ENCODE results near the gene SDCCAG8. TPM values are rescaled to one million over a fixed set of nuclear protein-coding genes. Genes with fewer than 3 reads are reported as not detected.

SDCCAG8 gene
- total and polyA plus RNA-seq, 2 of the 8 experiments (the other 6 are each of a cell fraction or from before 2014, with no cell fraction given) = 15.6 to 21.0 TPM

GRCh38 chr1:243250102-243250501 is 5.7 kb upstream of the SDCCAG8 start:
- Histone ChIP-seq H3K36me3 (ENCODE audit: control insufficient read depth in 2 of 4, insufficient read depth in 4 of 4, low read length in 3 of 4) (no peaks in the 10 kb centered on the region), H3K9me3 (ENCODE audit: insufficient read depth in 2 of 2, low read depth in 1 of 2, low read length in 1 of 2) (no peaks in the 10 kb centered on the region)
- POLR2A ChIA-PET (ENCODE audit: partially characterized antibody) = no interaction called here

More at GRCh38 chr1:243250102-243250501, 5.7 kb upstream of the SDCCAG8 start:
- H3K79me1 ChIP-seq (ENCODE audit: low read depth, low read length) = no peaks in the 10 kb centered on the region
- no peak overlapping the region for H3K23ac ChIP-seq (ENCODE audit: insufficient read length)
- no peak overlapping the region for H3K4me3 ChIP-seq (ENCODE audit: extremely low read depth in 1 of 4, insufficient read depth in 2 of 4, low read depth in 3 of 4, low read length in 4 of 4)
- H2BK5ac ChIP-seq (ENCODE audit: low read depth, low read length) = no peak overlapping the region
- no peak for TF ChIP-seq SIRT6 (IDR thresholded peaks at IDR 0.05; ENCODE audit: low read length)
- no peak for TF ChIP-seq CTCF (IDR thresholded peaks at IDR 0.05; ENCODE audit: control extremely low read depth in 1 of 3, insufficient read depth in 1 of 3, low read depth in 1 of 3, low read length in 3 of 3)
- no peak for TF ChIP-seq TEAD4 (IDR thresholded peaks at IDR 0.05; ENCODE audit: low read depth, low read length)
- TF ChIP-seq BACH1 (IDR thresholded peaks at IDR 0.05; ENCODE audit: low read length) = no peak
- peaks cover 3 to 5% of the 10 kb centered on the region in 2 experiments for H4K20me1 ChIP-seq (replicated peaks in 1 of 2; ENCODE audit: control insufficient read depth in 1 of 2, insufficient read depth in 2 of 2, low read length in 2 of 2)
- DNase-seq (ENCODE audit: low read depth in 1 of 2, low spot score in 2 of 2) (no peak), FAIRE-seq (no peak)
- no peak overlapping the region for H3K56ac ChIP-seq (replicated peaks; ENCODE audit: insufficient read length, low read depth, low read length)
- H4K91ac ChIP-seq (replicated peaks; ENCODE audit: insufficient read length, low read length) = no peak overlapping the region
- H3K27me3 ChIP-seq (replicated peaks in 1 of 4; ENCODE audit: control insufficient read depth in 3 of 4, extremely low read depth in 1 of 4, insufficient read depth in 3 of 4, low read length in 3 of 4) = no peaks in the 10 kb centered on the region
- H2BK15ac ChIP-seq (ENCODE audit: low read length) = no peak overlapping the region
- no peak overlapping the region for H2BK12ac ChIP-seq (ENCODE audit: low read depth, low read length)
- no peak overlapping the region for H3K18ac ChIP-seq (ENCODE audit: extremely low read depth, low read length)
- peaks cover 10% of the 10 kb centered on the region for H3K23me2 ChIP-seq (ENCODE audit: low read depth, low read length)
- no peak overlapping the region for H2BK20ac ChIP-seq (ENCODE audit: low read length)
- no peak overlapping the region for H4K8ac ChIP-seq (ENCODE audit: extremely low read depth, insufficient read depth, low read length)
- no peak overlapping the region for H3K9ac ChIP-seq (replicated peaks in 1 of 4; ENCODE audit: extremely low read depth in 1 of 4, low read depth in 3 of 4, low read length in 3 of 4)
- H3K4me2 ChIP-seq (ENCODE audit: insufficient read depth in 1 of 2, low read depth in 2 of 2, low read length in 2 of 2) = no peak overlapping the region
- H2AFZ ChIP-seq (ENCODE audit: low read length) = no peak overlapping the region
- no peak overlapping the region for H2AK5ac ChIP-seq (ENCODE audit: low read depth, low read length)
- no peak overlapping the region for H2BK120ac ChIP-seq (replicated peaks; ENCODE audit: low read depth, low read length)
- CTCF ChIA-PET (ENCODE audit: partially characterized antibody) = no interaction called here
- H3K14ac ChIP-seq (ENCODE audit: insufficient read length) = no peak overlapping the region
- no peak overlapping the region for H4K5ac ChIP-seq (ENCODE audit: insufficient read length, low read depth, low read length)
- H3K4me1 ChIP-seq (replicated peaks in 1 of 4; ENCODE audit: control insufficient read depth in 3 of 4, insufficient read depth in 4 of 4, low read length in 3 of 4) = peaks cover 0 to 6% (median 2%) of the 10 kb centered on the region in 4 experiments; a peak in 1 of 7 replicates
- 81% methylated on average over 3 of the region's 3 CpGs; no CpG with 5 or more reads in 1 of the 2 experiments for WGBS, 2 experiments (ENCODE audit: extremely low coverage in 1 of 2, insufficient coverage in 1 of 2, insufficient read length in 1 of 2, insufficient replicate concordance in 2 of 2, low coverage in 1 of 2, low lambda C conversion rate in 2 of 2, missing lambda C conversion rate in 1 of 2)
- H3K79me2 ChIP-seq (ENCODE audit: control insufficient read depth in 1 of 2, insufficient read depth in 2 of 2, low read length in 2 of 2) = peaks cover 21 to 92% of the 10 kb centered on the region in 2 experiments
- H3K4ac ChIP-seq (replicated peaks; ENCODE audit: insufficient read length, low read depth, low read length) = no peak overlapping the region
- H3K27ac ChIP-seq (ENCODE audit: low read depth, low read length) = no peak overlapping the region

All from H1 (cell line).